D341Med (cell line): ENCODE results near the gene DNAL1.
"Not testable (repeated sequence)": the region's sequence is repeated elsewhere in the genome, so short reads cannot be mapped to it uniquely, and the experiment has no call there.

Experiments
- DNase-seq: peaks from one replicate; pipeline ENCODE4 v3.0.0; 2012; ENCODE audit warnings: low spot score

The DNAL1 gene

GRCh38 chr14:73708076-73708475 is 63.3 kb downstream of the DNAL1 start:
- DNase-seq, result not testable (repeated sequence)

GRCh38 chr14:73709904-73710469 is 65.2 kb downstream of the DNAL1 start:
- no peak for DNase-seq

GRCh38 chr14:73710737-73711136 is 66.0 kb downstream of the DNAL1 start:
- no peak for DNase-seq

- no peak for DNase-seq
These were observed 67.3 kb downstream of the DNAL1 start for GRCh38 chr14:73712071-73712506.

- no peak for DNase-seq
These were observed 67.9 kb downstream of the DNAL1 start for GRCh38 chr14:73712540-73713180.

- DNase-seq, result peak; percentile 55
These were observed 68.5 kb downstream of the DNAL1 start for GRCh38 chr14:73713206-73713802.

GRCh38 chr14:73713803-73714655 is 69.2 kb downstream of the DNAL1 start, which contains the start of gene PNMA1:
PNMA1 (minus strand) TSS chr14:73714384; CDS start chr14:73713639, 745 bp downstream.
- peak; percentile 98 for DNase-seq

GRCh38 chr14:73714656-73715081 is 69.9 kb downstream of the DNAL1 start:
- no peak for DNase-seq

GRCh38 chr14:73715707-73716106 is 70.9 kb downstream of the DNAL1 start:
- no peak for DNase-seq

GRCh38 chr14:73717266-73717665 is 72.5 kb downstream of the DNAL1 start:
- no peak for DNase-seq

- no peak for DNase-seq
These were observed 73.1 kb downstream of the DNAL1 start for GRCh38 chr14:73717711-73718417.

- no peak for DNase-seq
These were observed 73.8 kb downstream of the DNAL1 start for GRCh38 chr14:73718418-73719251.

- no peak for DNase-seq
These were observed 74.6 kb downstream of the DNAL1 start for GRCh38 chr14:73719361-73719760.

GRCh38 chr14:73719791-73720190 is 75.0 kb downstream of the DNAL1 start:
- DNase-seq, result no peak

GRCh38 chr14:73720636-73721035 is 75.8 kb downstream of the DNAL1 start:
- no peak for DNase-seq

GRCh38 chr14:73721101-73721821 is 76.5 kb downstream of the DNAL1 start:
- DNase-seq, result no peak

- no peak for DNase-seq
These were observed 77.8 kb downstream of the DNAL1 start for GRCh38 chr14:73722581-73722980.

GRCh38 chr14:73723406-73723796 is 78.6 kb downstream of the DNAL1 start:
- no peak for DNase-seq

GRCh38 chr14:73723797-73724661 is 79.2 kb downstream of the DNAL1 start:
- DNase-seq, result peak; percentile 73
